Mesothelial cell of epicardium (in vitro differentiated cells): Measurements from ENCODE around the gene PLCXD1. TPM values are rescaled to one million over a fixed set of nuclear protein-coding genes. Genes with fewer than 3 reads are reported as not detected.
"Not testable (repeated sequence)": the region's sequence is repeated elsewhere in the genome, so short reads cannot be mapped to it uniquely, and the experiment has no call there.

ENCODE experiments used
- DNase-seq, 2 experiments: peaks; one replicate each; pipeline ENCODE4 v3.0.0; 2021; ENCODE audit warnings: low spot score in 2 of 2; ENCODE audit not compliant: unreplicated experiment in 2 of 2
- H3K27ac Mint-ChIP-seq: 2 replicates; pipeline ENCODE4 v1.8.0; 2021; ENCODE audit warnings: mixed read lengths
- H3K27me3 Mint-ChIP-seq: 2 replicates; pipeline ENCODE4 v1.8.0; 2021; ENCODE audit warnings: low read depth, mixed read lengths
- H3K36me3 Mint-ChIP-seq: 2 replicates; pipeline ENCODE4 v1.8.0; 2021; ENCODE audit warnings: mixed read lengths
- H3K4me1 Mint-ChIP-seq: 2 replicates; pipeline ENCODE4 v1.8.0; 2021; ENCODE audit warnings: mixed read lengths
- H3K4me3 Mint-ChIP-seq: 2 replicates; pipeline ENCODE4 v1.8.0; 2021; ENCODE audit warnings: mild to moderate bottlenecking, moderate library complexity, mixed read lengths
- H3K9me3 Mint-ChIP-seq: 2 replicates; pipeline ENCODE4 v1.8.0; 2021; ENCODE audit warnings: mixed read lengths
- total RNA-seq: library from RNA; stranded (reverse); gene quantifications from 3 replicates; pipeline ENCODE4 v1.2.1, GENCODE V29; 2021
- TF ChIP-seq, protein P1 (sequence below): fragments of 200-600 bp; sonication (generic); IDR thresholded peaks from one replicate; pipeline ENCODE4 v1.5.0; 2021; ENCODE audit warnings: antibody characterized with exemption; ENCODE audit not compliant: unreplicated experiment

The PLCXD1 gene
- total RNA-seq, 1 donor from 2014 or later: 35.0 TPM

DNA sequence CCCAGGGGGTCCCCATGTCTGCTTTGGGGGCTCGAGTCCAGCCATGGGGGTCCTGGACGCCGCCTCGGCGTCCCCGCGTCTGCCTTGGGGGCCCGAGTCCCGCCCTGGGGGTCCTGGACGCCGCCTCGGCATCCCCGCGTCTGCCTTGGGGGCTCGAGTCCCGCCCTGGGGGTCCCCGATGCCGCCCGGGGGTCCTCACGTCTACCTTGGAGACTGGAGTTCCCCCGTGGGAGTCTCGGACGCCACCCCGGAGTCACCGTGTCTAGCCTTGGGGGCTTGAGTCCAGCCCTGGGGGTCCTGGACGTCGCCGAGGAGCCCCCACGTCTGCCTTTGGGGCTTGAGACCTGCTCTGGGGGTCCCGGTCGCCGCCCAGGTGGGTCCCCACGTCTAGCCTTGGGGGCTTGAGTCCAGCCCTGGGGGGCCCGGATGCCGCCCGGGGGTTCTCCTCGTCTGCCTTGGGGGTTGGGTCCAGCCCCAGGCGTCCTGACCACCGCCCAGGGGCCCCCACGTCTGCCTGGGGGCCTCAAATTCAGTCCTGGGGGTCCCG, 38.5 kb downstream of the PLCXD1 start:
- H3K4me3 Mint-ChIP-seq: peak overlapping the region; percentile 87
- peaks cover 15% of the 10 kb centered on the region for H3K4me1 Mint-ChIP-seq
- H3K36me3 Mint-ChIP-seq: no peaks in the 10 kb centered on the region
- TF ChIP-seq, protein P1, sequence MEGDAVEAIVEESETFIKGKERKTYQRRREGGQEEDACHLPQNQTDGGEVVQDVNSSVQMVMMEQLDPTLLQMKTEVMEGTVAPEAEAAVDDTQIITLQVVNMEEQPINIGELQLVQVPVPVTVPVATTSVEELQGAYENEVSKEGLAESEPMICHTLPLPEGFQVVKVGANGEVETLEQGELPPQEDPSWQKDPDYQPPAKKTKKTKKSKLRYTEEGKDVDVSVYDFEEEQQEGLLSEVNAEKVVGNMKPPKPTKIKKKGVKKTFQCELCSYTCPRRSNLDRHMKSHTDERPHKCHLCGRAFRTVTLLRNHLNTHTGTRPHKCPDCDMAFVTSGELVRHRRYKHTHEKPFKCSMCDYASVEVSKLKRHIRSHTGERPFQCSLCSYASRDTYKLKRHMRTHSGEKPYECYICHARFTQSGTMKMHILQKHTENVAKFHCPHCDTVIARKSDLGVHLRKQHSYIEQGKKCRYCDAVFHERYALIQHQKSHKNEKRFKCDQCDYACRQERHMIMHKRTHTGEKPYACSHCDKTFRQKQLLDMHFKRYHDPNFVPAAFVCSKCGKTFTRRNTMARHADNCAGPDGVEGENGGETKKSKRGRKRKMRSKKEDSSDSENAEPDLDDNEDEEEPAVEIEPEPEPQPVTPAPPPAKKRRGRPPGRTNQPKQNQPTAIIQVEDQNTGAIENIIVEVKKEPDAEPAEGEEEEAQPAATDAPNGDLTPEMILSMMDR: no peak
- H3K9me3 Mint-ChIP-seq: no peaks in the 10 kb centered on the region
- no peak for DNase-seq
- H3K27ac Mint-ChIP-seq: peak overlapping the region; percentile 89
- no peaks in the 10 kb centered on the region for H3K27me3 Mint-ChIP-seq

DNA sequence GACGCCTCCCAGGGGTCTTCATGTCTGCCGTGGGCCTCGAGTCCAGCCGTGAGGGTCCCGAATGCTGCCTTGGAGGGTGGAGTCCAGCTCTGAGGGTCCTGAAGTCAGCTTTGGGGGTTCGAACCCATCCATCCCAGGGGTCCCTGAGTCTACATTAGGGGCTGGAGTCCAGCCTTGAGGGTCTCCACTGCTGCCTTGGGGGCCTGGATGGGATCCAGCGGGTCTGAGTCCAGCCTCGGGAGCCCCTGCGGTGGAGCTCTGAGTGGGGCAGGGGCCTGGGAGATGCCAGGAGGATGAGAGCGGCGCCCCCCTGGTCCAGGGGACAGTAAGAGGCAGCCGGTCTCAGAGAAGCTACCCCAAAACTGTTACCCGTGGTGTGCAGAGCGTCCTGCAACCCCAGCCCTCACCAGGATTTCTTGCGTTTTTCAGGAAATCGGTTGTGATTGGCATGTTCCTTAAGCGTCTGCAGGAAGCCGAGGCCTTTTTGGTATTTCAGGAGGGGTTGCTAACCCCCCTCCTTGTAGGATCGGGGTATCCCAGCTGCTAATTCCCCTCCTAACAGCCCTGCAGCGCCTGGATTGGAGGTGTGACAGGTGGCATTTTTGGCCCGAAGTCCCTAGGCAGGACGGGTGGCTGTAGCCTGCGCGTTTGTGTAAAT, 39.1 kb downstream of the PLCXD1 start:
- H3K36me3 Mint-ChIP-seq: no peaks in the 10 kb centered on the region
- peak overlapping the region; percentile 89 for H3K27ac Mint-ChIP-seq
- H3K27me3 Mint-ChIP-seq: no peaks in the 10 kb centered on the region
- TF ChIP-seq, protein P1: no peak
- peak in 1 of 2 experiments; percentile 42 for DNase-seq
- no peaks in the 10 kb centered on the region for H3K9me3 Mint-ChIP-seq
- H3K4me1 Mint-ChIP-seq: peaks cover 17% of the 10 kb centered on the region
- H3K4me3 Mint-ChIP-seq: peak overlapping the region; percentile 87

DNA sequence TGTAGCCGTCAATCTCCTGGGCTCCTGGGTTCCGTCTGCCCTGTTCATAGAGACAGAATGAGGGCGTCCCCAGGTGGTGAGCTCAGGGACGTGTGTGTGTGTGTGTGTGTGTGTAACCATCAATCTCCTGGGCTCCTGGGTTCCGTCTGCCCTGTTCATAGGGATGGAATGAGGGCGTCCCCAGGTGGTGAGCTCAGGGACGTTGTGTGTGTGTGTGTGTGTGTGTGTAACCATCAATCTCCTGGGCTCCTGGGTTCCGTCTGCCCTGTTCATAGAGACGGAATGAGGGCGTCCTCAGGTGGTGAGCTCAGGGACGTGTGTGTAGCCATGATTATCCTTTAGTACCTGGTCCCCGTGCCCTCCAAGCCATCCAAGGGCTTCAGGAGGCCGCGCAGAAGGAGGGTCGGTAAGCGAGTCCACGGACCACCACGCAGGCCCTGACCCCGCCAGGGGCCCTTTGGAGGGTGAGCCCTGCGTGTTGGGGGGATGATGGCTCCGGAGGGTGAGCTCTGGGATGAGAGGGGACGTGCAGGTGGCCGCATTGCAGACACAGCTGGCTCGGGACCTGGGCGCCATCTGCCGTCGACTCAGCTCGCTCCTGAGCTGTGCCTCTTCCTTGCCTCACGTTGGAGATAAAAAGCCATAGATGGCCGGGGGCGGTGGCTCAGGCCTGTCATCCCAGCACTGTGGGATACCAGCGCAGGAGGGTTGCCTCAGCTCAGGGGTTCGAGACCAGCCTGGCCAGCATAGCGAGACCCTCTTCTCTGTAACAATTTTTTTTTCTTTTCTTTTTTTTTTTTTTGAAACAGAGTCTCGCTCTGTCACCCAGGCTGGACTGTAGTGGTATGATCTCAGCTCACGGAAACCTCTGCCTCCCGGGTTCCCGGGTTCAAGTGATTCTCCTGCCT, 42.8 kb downstream of the PLCXD1 start:
- DNase-seq: no peak

DNA sequence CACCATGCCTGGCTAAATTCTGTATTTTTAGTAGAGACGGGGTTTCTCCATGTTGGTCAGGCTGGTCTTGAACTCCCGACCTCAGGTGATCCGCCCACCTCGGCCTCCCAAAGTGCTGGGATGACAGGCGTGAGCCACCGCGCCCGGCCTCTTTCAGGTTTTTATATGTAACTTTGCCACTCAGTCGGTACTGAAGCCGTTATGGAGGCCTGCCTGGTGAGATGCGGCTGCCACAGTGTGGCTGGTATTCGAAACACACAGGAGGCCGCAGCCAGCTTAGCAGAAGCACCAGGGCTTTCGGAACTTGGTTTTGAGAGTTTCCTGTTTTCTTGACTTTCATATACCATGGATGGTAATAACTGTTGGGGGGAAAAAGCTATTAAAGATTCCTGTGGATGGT, 43.5 kb downstream of the PLCXD1 start:
- H3K4me3 Mint-ChIP-seq, DNase-seq, H3K36me3 Mint-ChIP-seq, H3K27ac Mint-ChIP-seq, H3K27me3 Mint-ChIP-seq, H3K9me3 Mint-ChIP-seq: not testable (repeated sequence)
- H3K4me1 Mint-ChIP-seq: peaks cover 13% of the 10 kb centered on the region

More for the DNA sequence above, 42.8 kb downstream of the PLCXD1 start:
- no peaks in the 10 kb centered on the region for H3K36me3 Mint-ChIP-seq
- H3K4me3 Mint-ChIP-seq: peak overlapping the region; percentile 24
- no peak overlapping the region for H3K27ac Mint-ChIP-seq
- no peaks in the 10 kb centered on the region for H3K27me3 Mint-ChIP-seq
- peaks cover 13% of the 10 kb centered on the region for H3K4me1 Mint-ChIP-seq
- no peaks in the 10 kb centered on the region for H3K9me3 Mint-ChIP-seq
- TF ChIP-seq, protein P1: no peak

DNA sequence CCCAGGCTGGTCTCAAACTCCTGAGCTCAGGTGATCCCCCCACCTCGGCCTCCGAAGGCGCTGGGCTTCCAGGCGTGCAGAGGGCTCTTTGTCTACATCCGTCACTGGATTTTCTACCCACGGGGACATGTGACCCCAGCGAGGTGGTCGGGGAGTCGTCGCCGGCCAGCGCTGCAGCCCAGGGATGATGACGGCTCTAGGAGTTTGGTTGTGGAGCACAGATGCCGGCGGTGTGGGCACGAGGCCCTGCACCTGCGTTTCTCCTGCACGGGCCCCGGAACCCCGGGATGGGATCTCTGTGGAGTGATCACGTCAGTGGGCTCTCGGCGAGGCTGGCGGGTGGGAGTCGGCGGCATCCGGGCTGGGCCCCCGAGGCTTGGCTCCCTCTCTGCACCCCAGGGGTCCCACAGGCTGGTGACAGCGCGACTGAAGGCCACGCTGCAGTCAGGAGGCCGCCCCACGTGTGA, 46.5 kb downstream of the PLCXD1 start:
- TF ChIP-seq, protein P1: no peak
- Mint-ChIP-seq H3K36me3 (no peaks in the 10 kb centered on the region), H3K9me3 (no peaks in the 10 kb centered on the region), H3K4me1 (peaks cover 7% of the 10 kb centered on the region), H3K27ac (no peak overlapping the region), H3K27me3 (no peaks in the 10 kb centered on the region), H3K4me3 (no peak overlapping the region)
- no peak for DNase-seq
